Nephron progenitor cell (in vitro differentiated cells): ENCODE data around the gene DNAJC13.
"Not testable (repeated sequence)": the region's sequence is repeated elsewhere in the genome, so short reads cannot be mapped to it uniquely, and the experiment has no call there.

Experiments
- DNase-seq: peaks from one replicate; pipeline ENCODE4 v3.0.0; 2021
- H3K27ac Mint-ChIP-seq: 2 replicates; pipeline ENCODE4 v1.8.0; 2021; ENCODE audit warnings: mild to moderate bottlenecking, moderate library complexity, mixed read lengths
- H3K27me3 Mint-ChIP-seq: 2 replicates; pipeline ENCODE4 v1.8.0; 2021; ENCODE audit warnings: mild to moderate bottlenecking, low read depth, mixed read lengths; ENCODE audit not compliant: poor library complexity
- H3K36me3 Mint-ChIP-seq: 2 replicates; pipeline ENCODE4 v1.8.0; 2021; ENCODE audit warnings: low read depth, mixed read lengths
- H3K4me1 Mint-ChIP-seq: 2 replicates; pipeline ENCODE4 v1.8.0; 2021; ENCODE audit warnings: mixed read lengths
- H3K4me3 Mint-ChIP-seq: 2 replicates; pipeline ENCODE4 v1.8.0; 2021; ENCODE audit warnings: mild to moderate bottlenecking, moderate library complexity, mixed read lengths
- H3K9me3 Mint-ChIP-seq: 2 replicates; pipeline ENCODE4 v1.8.0; 2021; ENCODE audit warnings: mild to moderate bottlenecking, moderate library complexity, mixed read lengths
- CTCF ChIP-seq: fragments of 200-600 bp; sonication (generic); IDR thresholded peaks from 2 replicates; pipeline ENCODE4 v1.5.0; 2021; ENCODE audit warnings: antibody characterized with exemption

Gene DNAJC13

GRCh38 chr3:132416807-132417694, at the start of gene DNAJC13:
TSS of gene DNAJC13 (plus strand) at chr3:132417502. CDS start at chr3:132434551, 17,049 bp downstream.
- DNase-seq = peak; percentile 92
- Mint-ChIP-seq H3K4me3 (peak within 1 kb of the TSS; percentile 100), H3K27ac (peak within 1 kb of the TSS; percentile 98), H3K27me3 (peaks cover 10% of the 10 kb centered on the region), H3K9me3 (no peaks in the 10 kb centered on the region), H3K4me1 (peaks cover 34% of the 10 kb centered on the region), H3K36me3 (peaks cover 13% of the 10 kb centered on the region)
- TF ChIP-seq CTCF = no peak

GRCh38 chr3:132368515-132368914, 48.8 kb upstream of the DNAJC13 start:
- Mint-ChIP-seq H3K4me1 (no peaks in the 10 kb centered on the region), H3K27me3 (peaks cover 9% of the 10 kb centered on the region), H3K9me3 (peaks cover 6% of the 10 kb centered on the region), H3K27ac (no peak overlapping the region), H3K36me3 (no peaks in the 10 kb centered on the region), H3K4me3 (no peak overlapping the region)
- DNase-seq = no peak
- no peak for TF ChIP-seq CTCF

DNA sequence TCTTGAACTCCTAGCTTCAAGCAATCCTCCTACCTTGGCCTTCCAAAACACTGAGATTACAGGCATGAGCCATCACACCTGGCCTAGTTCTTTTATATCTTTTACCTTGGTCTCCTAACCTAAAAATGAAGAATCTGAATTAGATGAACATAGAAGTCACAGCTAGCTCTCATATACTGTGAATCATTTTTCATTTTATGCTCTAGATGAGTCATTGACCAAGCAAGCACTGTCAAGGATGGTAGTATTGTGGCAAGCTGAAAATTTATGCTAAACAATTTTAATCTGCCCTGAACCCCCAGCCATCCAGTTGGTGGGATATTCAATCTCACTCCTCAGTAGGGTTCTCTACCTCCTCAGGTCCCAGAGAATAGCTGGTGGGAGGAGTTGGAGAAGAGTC, 48.3 kb upstream of the DNAJC13 start:
- no peak for DNase-seq
- Mint-ChIP-seq H3K4me3 (no peak overlapping the region), H3K36me3 (no peaks in the 10 kb centered on the region), H3K27ac (no peak overlapping the region), H3K27me3 (peaks cover 9% of the 10 kb centered on the region), H3K9me3 (peaks cover 9% of the 10 kb centered on the region), H3K4me1 (no peaks in the 10 kb centered on the region)
- no peak for TF ChIP-seq CTCF

GRCh38 chr3:132376945-132377354, 40.4 kb upstream of the DNAJC13 start:
- peaks cover 46% of the 10 kb centered on the region for H3K9me3 Mint-ChIP-seq
- H3K27ac Mint-ChIP-seq = peak overlapping the region; percentile 72
- H3K36me3 Mint-ChIP-seq = peaks cover 32% of the 10 kb centered on the region
- DNase-seq, H3K27me3 Mint-ChIP-seq: not testable (repeated sequence)
- H3K4me1 Mint-ChIP-seq = peaks cover 46% of the 10 kb centered on the region
- peak overlapping the region; percentile 89 for H3K4me3 Mint-ChIP-seq

- peaks cover 48% of the 10 kb centered on the region for H3K4me1 Mint-ChIP-seq
These were observed 39.1 kb upstream of the DNAJC13 start for GRCh38 chr3:132378048-132378762.

More at GRCh38 chr3:132378048-132378762, 39.1 kb upstream of the DNAJC13 start:
- H3K4me3 Mint-ChIP-seq = peak overlapping the region; percentile 89
- peaks cover 33% of the 10 kb centered on the region for H3K36me3 Mint-ChIP-seq
- peaks cover 46% of the 10 kb centered on the region for H3K9me3 Mint-ChIP-seq
- H3K27me3 Mint-ChIP-seq = no peaks in the 10 kb centered on the region
- TF ChIP-seq CTCF = no peak
- no peak for DNase-seq
- H3K27ac Mint-ChIP-seq = no peak overlapping the region
